Stromal cell of bone marrow (primary cell): ENCODE results near the gene SLF2.
"Not testable (repeated sequence)": the region's sequence is repeated elsewhere in the genome, so short reads cannot be mapped to it uniquely, and the experiment has no call there.

Source experiments
- DNase-seq: peaks from one replicate; pipeline ENCODE4 v3.0.0-alpha.2; 2012; ENCODE audit warnings: low read depth

Gene SLF2

GRCh38 chr10:100879741-100880360 is 32.9 kb upstream of the SLF2 start:
- DNase-seq: no peak

- DNase-seq: no peak
These were observed 31.1 kb upstream of the SLF2 start for GRCh38 chr10:100881556-100882213.

GRCh38 chr10:100882252-100882651 is 30.5 kb upstream of the SLF2 start:
- no peak for DNase-seq

GRCh38 chr10:100882671-100883311 is 30.0 kb upstream of the SLF2 start:
- DNase-seq: peak; percentile 78

- no peak for DNase-seq
These were observed 29.4 kb upstream of the SLF2 start for GRCh38 chr10:100883312-100883821.

- not testable (repeated sequence) for DNase-seq
These were observed 27.2 kb upstream of the SLF2 start for GRCh38 chr10:100885611-100886010.

- DNase-seq: peak; percentile 22
These were observed 26.7 kb upstream of the SLF2 start for GRCh38 chr10:100886091-100886490.

GRCh38 chr10:100886521-100886920 is 26.2 kb upstream of the SLF2 start:
- no peak for DNase-seq

GRCh38 chr10:100886963-100887362 is 25.8 kb upstream of the SLF2 start:
- DNase-seq: no peak

GRCh38 chr10:100887761-100888296 is 24.9 kb upstream of the SLF2 start:
- DNase-seq: no peak

GRCh38 chr10:100888957-100889356 is 23.8 kb upstream of the SLF2 start:
- no peak for DNase-seq

GRCh38 chr10:100889546-100889945 is 23.2 kb upstream of the SLF2 start:
- DNase-seq: no peak

GRCh38 chr10:100890141-100890672 is 22.6 kb upstream of the SLF2 start:
- DNase-seq: no peak

GRCh38 chr10:100890673-100891317 is 22.0 kb upstream of the SLF2 start:
- peak; percentile 97 for DNase-seq

- no peak for DNase-seq
These were observed 18.7 kb upstream of the SLF2 start for GRCh38 chr10:100894033-100894432.

GRCh38 chr10:100894589-100895294 is 18.0 kb upstream of the SLF2 start:
- no peak for DNase-seq

- DNase-seq: no peak
These were observed 17.4 kb upstream of the SLF2 start for GRCh38 chr10:100895346-100895745.

GRCh38 chr10:100895896-100896295 is 16.9 kb upstream of the SLF2 start:
- no peak for DNase-seq

- DNase-seq: no peak
These were observed 15.8 kb upstream of the SLF2 start for GRCh38 chr10:100896876-100897461.

- no peak for DNase-seq
These were observed 14.8 kb upstream of the SLF2 start for GRCh38 chr10:100897976-100898375.

- DNase-seq: no peak
These were observed 13.6 kb upstream of the SLF2 start for GRCh38 chr10:100899171-100899570.
